ENCODE measurements around the gene SLC7A4.

DNA sequence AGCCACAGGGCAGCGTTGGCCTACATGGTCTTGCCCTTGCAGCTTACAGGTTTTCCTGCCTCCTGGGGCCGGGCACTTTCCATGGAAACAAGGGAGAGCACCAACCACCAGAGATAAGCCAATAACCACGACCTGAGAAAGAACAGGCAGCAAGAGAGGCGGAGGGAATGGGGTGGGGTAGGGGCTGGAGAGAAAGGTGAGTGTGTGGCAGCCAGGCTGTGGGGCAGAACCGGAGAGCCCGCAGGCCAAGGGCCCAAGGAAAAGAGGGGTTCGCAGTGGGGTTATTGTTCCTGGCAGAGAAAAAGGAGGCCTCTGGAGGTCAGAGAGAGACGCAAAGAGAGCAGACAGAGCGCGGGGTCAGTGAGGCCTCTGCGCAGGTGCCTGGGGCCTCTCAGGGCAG, 46.6 kb upstream of the SLC7A4 start:
- no peak for TF ChIP-seq POLR2A (IDR thresholded peaks at IDR 0.05; ENCODE audit: low read depth, low read length)
- no peak for TF ChIP-seq POLR2AphosphoS5 (IDR thresholded peaks at IDR 0.05; ENCODE audit: low read depth, low read length)
- no peak for TF ChIP-seq TAF1 (IDR thresholded peaks at IDR 0.05; ENCODE audit: low read depth, low read length)
- TF ChIP-seq SPI1 (IDR thresholded peaks at IDR 0.05; ENCODE audit: low read depth, low read length) = no peak
- TF ChIP-seq PAX5 (IDR thresholded peaks at IDR 0.05; ENCODE audit: insufficient read depth, low read length, severe bottlenecking) = no peak
- TF ChIP-seq POU2F2 (IDR thresholded peaks at IDR 0.05; ENCODE audit: low read depth, low read length) = no peak

Data from GM12891 (cell line).